Activated CD4-positive, alpha-beta T cell treated with anti-CD3 and anti-CD28 coated beads for 48 hours (primary cell): Measurements from ENCODE around the gene PEX10.
"Not testable (repeated sequence)": the region's sequence is repeated elsewhere in the genome, so short reads cannot be mapped to it uniquely, and the experiment has no call there.

Experiments used
- DNase-seq: peaks from one replicate; pipeline ENCODE4 v3.0.0-alpha.2; 2020

The PEX10 gene

GRCh38 chr1:2412395-2412772 lies at the start of gene PEX10:
PEX10 (minus strand) TSS chr1:2412564; CDS start chr1:2412502, 62 bp downstream.
- peak; percentile 100 for DNase-seq

DNA sequence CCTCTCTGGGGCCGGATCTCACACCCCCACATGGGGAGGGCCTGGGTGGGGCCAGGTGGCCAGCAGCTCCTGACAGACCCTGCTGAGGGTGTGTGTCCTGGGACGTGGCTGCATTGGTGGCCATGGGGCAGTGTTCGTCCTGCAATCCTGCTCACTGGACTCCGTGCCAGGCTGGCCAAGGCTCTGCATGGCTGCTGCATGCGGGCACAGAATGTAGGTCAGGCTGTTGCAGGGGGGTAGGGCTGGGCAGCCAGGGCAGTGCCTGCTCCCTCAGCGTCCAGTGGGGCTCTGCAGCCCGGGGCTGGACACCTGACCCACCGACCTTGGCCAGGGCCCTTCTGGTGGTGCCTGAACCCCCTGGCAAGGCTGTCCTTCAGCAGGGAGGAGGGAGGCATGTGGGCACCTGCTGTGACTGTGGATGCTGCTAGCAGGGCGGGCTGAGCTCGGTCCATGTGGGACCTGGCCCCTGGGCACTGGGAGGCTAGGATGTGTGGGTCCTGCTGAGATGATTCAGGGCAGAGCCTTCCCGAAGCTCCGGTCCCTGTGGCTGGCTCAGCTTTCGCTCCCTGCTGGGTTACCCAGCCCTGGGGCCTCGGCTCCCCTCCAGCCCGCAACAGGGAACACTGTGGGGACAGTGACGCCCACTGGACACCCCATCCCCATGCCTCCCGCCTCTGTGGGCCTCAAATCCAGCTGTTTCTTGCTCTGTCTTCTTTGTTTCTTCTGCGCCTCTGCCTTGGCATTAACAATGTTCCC lies 48.8 kb upstream of the PEX10 start:
- DNase-seq: no peak

GRCh38 chr1:2460203-2460602 lies 47.8 kb upstream of the PEX10 start:
- no peak for DNase-seq

GRCh38 chr1:2459757-2460156 lies 47.4 kb upstream of the PEX10 start:
- no peak for DNase-seq

DNA sequence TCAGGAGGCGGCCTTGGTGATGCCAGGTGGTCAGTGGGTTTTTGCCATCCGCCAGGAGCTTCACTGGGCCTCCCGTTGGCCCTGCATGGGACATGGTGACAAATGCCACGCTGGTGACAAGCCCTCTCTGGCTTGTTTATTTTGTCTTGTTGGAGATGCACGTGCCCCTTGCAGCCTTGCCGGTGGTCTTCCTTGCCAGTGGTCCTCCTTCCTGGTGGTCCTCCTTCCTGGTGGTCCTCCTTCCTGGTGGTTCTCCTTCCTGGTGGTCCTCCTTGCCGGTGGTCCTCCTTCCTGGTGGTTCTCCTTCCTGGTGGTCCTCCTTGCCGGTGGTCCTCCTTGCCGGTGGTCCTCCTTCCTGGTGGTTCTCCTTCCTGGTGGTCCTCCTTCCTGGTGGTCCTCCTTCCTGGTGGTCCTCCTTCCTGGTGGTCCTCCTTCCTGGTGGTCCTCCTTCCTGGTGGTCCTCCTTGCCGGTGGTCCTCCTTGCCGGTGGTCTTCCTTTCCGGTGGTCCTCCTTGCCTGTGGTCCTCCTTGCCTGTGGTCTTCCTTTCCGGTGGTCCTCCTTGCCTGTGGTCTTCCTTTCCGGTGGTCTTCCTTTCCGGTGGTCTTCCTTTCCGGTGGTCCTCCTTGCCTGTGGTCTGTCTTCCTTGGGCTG lies 46.9 kb upstream of the PEX10 start:
- not testable (repeated sequence) for DNase-seq

- DNase-seq: no peak
Observed at GRCh38 chr1:2458687-2459086, 46.3 kb upstream of the PEX10 start.

DNA sequence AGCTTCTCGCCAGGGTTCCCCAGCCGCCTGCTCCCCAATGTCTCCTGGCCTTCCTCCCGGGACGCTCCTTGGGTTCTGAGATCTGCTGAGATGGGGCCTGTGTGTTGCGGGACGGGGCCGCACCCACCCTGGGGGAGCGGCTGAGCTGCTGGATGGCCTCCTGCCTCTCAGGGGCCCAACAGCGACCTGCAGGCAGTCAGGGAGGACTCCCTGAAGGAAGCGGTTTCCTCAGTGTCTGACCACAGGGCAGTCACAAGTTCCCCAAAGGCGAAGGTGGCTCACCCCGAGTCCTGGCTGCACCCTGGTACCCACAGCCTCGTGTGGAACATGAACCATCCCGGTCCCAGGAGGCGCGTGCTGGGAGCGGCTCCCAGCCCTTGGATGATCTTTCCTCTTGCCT lies 45.1 kb upstream of the PEX10 start:
- DNase-seq: no peak

DNA sequence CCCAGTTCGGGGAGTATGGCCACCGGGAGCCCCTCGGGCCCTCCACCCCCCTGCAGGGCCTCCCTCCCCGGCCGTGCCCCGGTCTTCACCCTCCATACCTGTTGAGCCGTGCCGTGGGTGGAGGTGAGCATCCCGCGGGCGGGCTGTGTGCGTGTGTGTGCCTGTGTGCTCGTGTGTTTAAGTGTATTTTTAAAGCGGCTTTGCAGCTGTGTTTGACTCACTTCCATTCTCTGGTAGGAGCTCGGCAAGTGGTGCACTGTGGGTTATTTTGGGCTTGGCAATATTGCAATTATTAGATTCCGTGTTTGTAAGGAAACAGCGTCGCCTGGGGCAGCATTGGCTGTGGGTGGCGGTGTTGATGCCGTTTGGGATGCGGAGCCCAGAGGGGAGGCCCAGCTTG lies 43.4 kb upstream of the PEX10 start:
- DNase-seq: no peak

- DNase-seq: no peak
Observed at GRCh38 chr1:2454227-2454626, 41.9 kb upstream of the PEX10 start.

DNA sequence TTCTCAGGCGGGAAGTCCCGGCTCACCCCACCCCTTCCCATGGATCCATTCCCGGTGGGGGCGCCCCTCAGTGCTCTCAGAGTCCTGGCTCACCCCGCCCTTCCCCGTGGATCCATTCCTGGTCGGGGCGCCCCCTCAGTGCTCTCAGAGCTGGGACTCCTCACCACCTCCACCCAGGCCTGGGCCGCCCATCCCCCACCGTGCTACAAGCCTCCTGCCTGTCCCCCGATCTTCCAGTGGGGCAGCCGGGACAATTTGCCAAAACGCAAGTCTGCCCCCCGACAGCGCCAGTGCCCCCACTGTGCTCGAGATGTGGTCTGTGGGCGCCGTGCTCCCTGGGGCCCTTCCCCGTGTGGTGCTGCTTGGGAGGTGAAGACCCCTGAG lies 40.6 kb upstream of the PEX10 start:
- DNase-seq: no peak

DNA sequence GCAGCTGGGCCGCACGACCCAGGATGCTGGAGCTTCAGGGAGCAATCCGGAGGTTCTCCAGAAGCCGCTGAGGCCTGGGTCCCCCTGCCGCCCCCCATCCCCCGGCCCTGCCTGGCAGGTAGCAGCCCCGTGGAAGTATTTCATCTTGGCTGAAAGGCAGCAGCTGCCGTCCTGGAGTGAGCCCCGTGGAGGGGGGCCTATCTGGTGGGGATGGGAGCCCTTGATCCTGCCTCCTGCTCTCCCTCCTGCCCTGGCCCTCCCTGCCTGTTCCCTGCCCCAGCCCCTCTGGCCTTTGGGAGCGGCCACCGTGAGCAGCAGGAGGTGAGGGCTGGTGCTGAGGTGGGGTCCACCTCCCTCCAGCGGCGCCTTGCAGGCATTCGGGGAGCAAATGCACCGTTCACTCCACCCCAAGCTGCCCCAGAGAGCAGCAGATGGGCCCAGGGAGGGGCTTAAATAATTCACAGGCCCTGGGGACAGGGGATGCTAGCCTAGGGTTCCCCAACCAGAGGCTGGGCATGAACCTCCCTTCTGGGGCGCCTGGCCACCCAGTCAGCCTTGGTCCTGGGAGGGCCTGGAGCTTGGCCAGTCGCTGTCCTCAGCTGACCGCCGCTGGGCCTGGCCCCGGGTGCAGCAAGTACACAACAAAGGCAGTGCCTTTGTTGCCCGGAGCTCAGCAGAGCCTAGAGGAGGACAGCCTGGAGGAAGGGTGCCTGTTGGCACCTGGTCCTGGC lies 40.0 kb upstream of the PEX10 start:
- no peak for DNase-seq

GRCh38 chr1:2451741-2452140 lies 39.4 kb upstream of the PEX10 start:
- DNase-seq: no peak

- DNase-seq: no peak
Observed at GRCh38 chr1:2449636-2450454, 37.5 kb upstream of the PEX10 start.

DNA sequence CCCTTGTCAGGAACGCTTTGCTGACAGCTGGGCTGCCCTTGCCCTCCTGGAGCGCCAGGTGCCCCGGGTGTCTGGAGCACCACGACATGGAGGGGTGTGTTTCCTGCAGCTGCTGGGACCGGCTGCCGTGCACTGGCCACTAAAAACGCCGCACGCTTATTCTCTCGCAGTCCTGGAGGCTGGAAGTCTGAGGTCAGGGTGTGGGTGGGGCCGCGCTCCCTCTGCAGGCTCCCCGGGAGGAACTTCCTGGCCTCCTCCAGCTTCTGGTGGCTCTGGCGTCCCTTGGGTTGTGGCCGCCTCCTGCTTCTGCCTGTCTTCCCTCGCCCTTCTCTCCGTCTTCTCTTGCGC lies 35.7 kb upstream of the PEX10 start:
- DNase-seq: no peak

GRCh38 chr1:2447276-2448097 lies 35.1 kb upstream of the PEX10 start:
- DNase-seq: no peak

DNA sequence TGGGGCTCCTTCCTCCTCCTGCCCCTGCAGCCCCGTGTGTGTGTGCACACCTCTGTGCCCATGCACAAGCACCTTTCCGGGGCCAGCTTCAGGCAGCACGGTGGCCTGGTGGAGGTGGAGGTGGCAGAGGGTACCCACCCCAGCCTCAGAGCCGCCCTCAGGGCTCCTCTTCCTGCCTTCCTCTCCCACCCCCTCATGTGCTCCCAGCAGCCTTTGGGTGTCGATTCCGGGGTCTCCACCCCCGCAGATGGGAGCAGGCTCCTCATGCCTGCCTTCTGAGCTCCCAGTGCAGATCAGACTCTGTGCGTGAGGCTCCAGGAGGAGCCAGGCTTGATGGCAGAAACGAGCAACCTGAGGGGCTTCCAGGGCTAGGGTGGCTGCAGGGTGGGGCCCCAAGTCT lies 34.5 kb upstream of the PEX10 start:
- DNase-seq: no peak

GRCh38 chr1:2446394-2446793 lies 34.0 kb upstream of the PEX10 start:
- DNase-seq: no peak

DNA sequence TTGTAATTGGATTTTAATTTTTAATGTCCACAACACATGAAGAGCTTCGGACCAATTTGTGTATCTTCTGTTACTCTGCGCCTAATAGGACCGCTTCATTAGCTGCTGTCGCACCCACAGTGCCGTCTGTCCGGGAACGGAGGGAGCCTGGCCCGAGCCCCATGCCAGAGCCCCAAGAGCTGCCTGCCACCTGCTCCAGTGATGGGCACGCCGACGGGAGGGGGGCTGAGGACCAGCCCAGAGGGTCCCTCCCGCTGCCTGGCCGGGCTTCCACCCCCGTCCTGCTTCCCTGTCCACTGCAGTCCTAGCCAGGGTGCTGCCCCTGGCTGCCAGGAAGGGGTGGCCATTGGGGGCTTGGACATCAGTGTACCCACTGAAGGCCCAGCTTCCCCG lies 33.5 kb upstream of the PEX10 start:
- DNase-seq: no peak

GRCh38 chr1:2445162-2445822 lies 32.9 kb upstream of the PEX10 start:
- no peak for DNase-seq

- DNase-seq: no peak
Observed at GRCh38 chr1:2444138-2444591, 31.8 kb upstream of the PEX10 start.

GRCh38 chr1:2443277-2444137 lies 31.1 kb upstream of the PEX10 start:
- peak; percentile 28 for DNase-seq
